ENCODE data around the gene DLGAP4.

Gene DLGAP4

GRCh38 chr20:36362261-36362660 is 56.1 kb downstream of the DLGAP4 start:
- TF ChIP-seq CTCF (IDR thresholded peaks at IDR 0.05) (no peak), ZFX (IDR thresholded peaks at IDR 0.05; ENCODE audit: borderline replicate concordance) (no peak)
- no peak overlapping the region for H3K27ac ChIP-seq

GRCh38 chr20:36362978-36363713 is 57.0 kb downstream of the DLGAP4 start:
- no peak overlapping the region for H3K27ac ChIP-seq
- no peak for TF ChIP-seq CTCF (IDR thresholded peaks at IDR 0.05)
- TF ChIP-seq ZFX (IDR thresholded peaks at IDR 0.05; ENCODE audit: borderline replicate concordance) = no peak

- no peak overlapping the region for H3K27ac ChIP-seq
- TF ChIP-seq ZFX (IDR thresholded peaks at IDR 0.05; ENCODE audit: borderline replicate concordance) (no peak), CTCF (IDR thresholded peaks at IDR 0.05) (no peak)
Observed at GRCh38 chr20:36364506-36364905, 58.4 kb downstream of the DLGAP4 start.

- TF ChIP-seq ZFX (IDR thresholded peaks at IDR 0.05; ENCODE audit: borderline replicate concordance) (no peak), CTCF (IDR thresholded peaks at IDR 0.05) (no peak)
- no peak overlapping the region for H3K27ac ChIP-seq
Observed at GRCh38 chr20:36366623-36367369, 60.7 kb downstream of the DLGAP4 start.

- no peak for TF ChIP-seq CTCF (IDR thresholded peaks at IDR 0.05)
- TF ChIP-seq ZFX (IDR thresholded peaks at IDR 0.05; ENCODE audit: borderline replicate concordance) = no peak
- H3K27ac ChIP-seq = no peak overlapping the region
Observed at GRCh38 chr20:36367370-36367745, 61.2 kb downstream of the DLGAP4 start.

- no peak overlapping the region for H3K27ac ChIP-seq
- TF ChIP-seq ZFX (IDR thresholded peaks at IDR 0.05; ENCODE audit: borderline replicate concordance) = no peak
Observed at GRCh38 chr20:36367907-36368799, 62.0 kb downstream of the DLGAP4 start.

- TF ChIP-seq CTCF (IDR thresholded peaks at IDR 0.05) (no peak), ZFX (IDR thresholded peaks at IDR 0.05; ENCODE audit: borderline replicate concordance) (no peak)
- H3K27ac ChIP-seq = no peak overlapping the region
Observed at GRCh38 chr20:36368869-36369268, 62.7 kb downstream of the DLGAP4 start.
